GM12892 (cell line): Measurements from ENCODE around the gene CEP72.

Experiments used
- POLR2A ChIP-seq: IDR thresholded peaks from 2 replicates; pipeline ENCODE4 v1.6.1; 2011; ENCODE audit warnings: low read depth, low read length, control low read depth
- POLR2AphosphoS5 ChIP-seq: IDR thresholded peaks from 2 replicates; pipeline ENCODE4 v1.6.1; 2011; ENCODE audit warnings: low read depth, low read length, control low read depth

GRCh38 chr5:675111-675870, 63.2 kb downstream of the CEP72 start:
- TF ChIP-seq POLR2AphosphoS5 (no peak), POLR2A (no peak)
